ENCODE results near the gene MMP23B.
"Not testable (repeated sequence)": the region's sequence is repeated elsewhere in the genome, so short reads cannot be mapped to it uniquely, and the experiment has no call there.

MMP23B gene

GRCh38 chr1:1631782-1632420 is at the start of gene MMP23B:
TSS of gene MMP23B (plus strand) at chr1:1632173. CDS start at chr1:1632219, 46 bp downstream.
- FAIRE-seq, result no peak

- FAIRE-seq, result no peak
Observed at GRCh38 chr1:1582585-1583346, 49.2 kb upstream of the MMP23B start.

GRCh38 chr1:1583347-1584010 is 48.5 kb upstream of the MMP23B start:
- FAIRE-seq, result no peak

GRCh38 chr1:1591452-1591851 is 40.5 kb upstream of the MMP23B start:
- no peak for FAIRE-seq

- no peak for FAIRE-seq
Observed at GRCh38 chr1:1593834-1594601, 38.0 kb upstream of the MMP23B start.

- FAIRE-seq, result no peak
Observed at GRCh38 chr1:1594602-1595260, 37.2 kb upstream of the MMP23B start.

- not testable (repeated sequence) for FAIRE-seq
Observed at GRCh38 chr1:1595341-1595740, 36.6 kb upstream of the MMP23B start.

- no peak for FAIRE-seq
Observed at GRCh38 chr1:1596493-1597274, 35.3 kb upstream of the MMP23B start.

GRCh38 chr1:1597275-1597930 is 34.6 kb upstream of the MMP23B start:
- no peak for FAIRE-seq

GRCh38 chr1:1598051-1598719 is 33.8 kb upstream of the MMP23B start:
- FAIRE-seq, result no peak

GRCh38 chr1:1598720-1599029 is 33.3 kb upstream of the MMP23B start:
- no peak for FAIRE-seq

GRCh38 chr1:1599030-1599934 is 32.7 kb upstream of the MMP23B start:
- FAIRE-seq, result no peak

GRCh38 chr1:1599935-1600860 is 31.8 kb upstream of the MMP23B start, which contains the start of gene FNDC10:
TSS of gene FNDC10 (minus strand) at chr1:1600135. CDS start at chr1:1600015, 120 bp downstream.
- no peak for FAIRE-seq

GRCh38 chr1:1600861-1601563 is 31.0 kb upstream of the MMP23B start:
- no peak for FAIRE-seq

GRCh38 chr1:1601564-1602303 is 30.2 kb upstream of the MMP23B start:
- FAIRE-seq, result no peak

- no peak for FAIRE-seq
Observed at GRCh38 chr1:1602304-1602967, 29.5 kb upstream of the MMP23B start.

All from colon (tissue), 2 donors.